NB4 (cell line): ENCODE results near the gene JSRP1.

Experiments used
- POLR2A ChIP-seq: IDR thresholded peaks from 2 replicates; pipeline ENCODE4 v1.6.1; 2011; ENCODE audit warnings: mild to moderate bottlenecking; ENCODE audit not compliant: insufficient read length; ENCODE audit errors: extremely low read depth
- TF ChIP-seq, protein P1 (sequence below): IDR thresholded peaks from one replicate; pipeline ENCODE4 v1.5.1; 2012; ENCODE audit warnings: low read depth, low read length

DNA sequence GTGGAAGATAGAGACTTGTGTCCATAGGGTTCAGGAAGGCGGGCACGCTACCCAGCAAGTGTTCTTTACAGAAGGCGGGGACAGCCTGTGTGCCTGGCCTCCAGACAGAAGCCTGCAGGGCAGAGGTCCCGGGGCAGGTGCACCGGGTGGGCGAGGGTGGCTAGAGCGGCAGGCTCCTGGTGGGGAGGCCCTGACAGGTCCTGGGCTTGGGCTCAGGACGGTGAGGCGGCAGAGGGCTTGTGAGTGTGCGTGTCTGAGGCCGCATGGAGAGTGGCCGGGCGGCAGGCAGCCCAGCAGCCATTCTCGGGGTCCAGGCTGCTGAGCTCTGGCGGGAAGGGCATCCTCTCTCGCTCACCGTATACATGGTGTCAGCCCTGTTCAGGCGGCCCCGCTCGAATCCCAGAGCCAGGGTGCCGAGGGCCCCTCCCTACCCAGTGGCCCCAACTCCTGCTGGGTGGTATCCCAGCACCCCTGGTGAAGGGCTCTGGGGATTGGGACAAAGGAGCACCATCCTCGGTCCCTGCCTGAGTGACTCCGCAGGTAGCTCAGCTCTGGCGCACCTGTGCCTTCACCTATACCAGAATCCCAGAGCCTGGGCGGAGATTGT is 10.1 kb downstream of the JSRP1 start:
- TF ChIP-seq, protein P1, sequence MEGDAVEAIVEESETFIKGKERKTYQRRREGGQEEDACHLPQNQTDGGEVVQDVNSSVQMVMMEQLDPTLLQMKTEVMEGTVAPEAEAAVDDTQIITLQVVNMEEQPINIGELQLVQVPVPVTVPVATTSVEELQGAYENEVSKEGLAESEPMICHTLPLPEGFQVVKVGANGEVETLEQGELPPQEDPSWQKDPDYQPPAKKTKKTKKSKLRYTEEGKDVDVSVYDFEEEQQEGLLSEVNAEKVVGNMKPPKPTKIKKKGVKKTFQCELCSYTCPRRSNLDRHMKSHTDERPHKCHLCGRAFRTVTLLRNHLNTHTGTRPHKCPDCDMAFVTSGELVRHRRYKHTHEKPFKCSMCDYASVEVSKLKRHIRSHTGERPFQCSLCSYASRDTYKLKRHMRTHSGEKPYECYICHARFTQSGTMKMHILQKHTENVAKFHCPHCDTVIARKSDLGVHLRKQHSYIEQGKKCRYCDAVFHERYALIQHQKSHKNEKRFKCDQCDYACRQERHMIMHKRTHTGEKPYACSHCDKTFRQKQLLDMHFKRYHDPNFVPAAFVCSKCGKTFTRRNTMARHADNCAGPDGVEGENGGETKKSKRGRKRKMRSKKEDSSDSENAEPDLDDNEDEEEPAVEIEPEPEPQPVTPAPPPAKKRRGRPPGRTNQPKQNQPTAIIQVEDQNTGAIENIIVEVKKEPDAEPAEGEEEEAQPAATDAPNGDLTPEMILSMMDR: no peak
- TF ChIP-seq POLR2A: no peak
